Non-pigmented ciliary epithelial cell (primary cell): ENCODE results near the gene MAGI2.

ENCODE experiments used
- DNase-seq: peaks from one replicate; pipeline ENCODE4 v3.0.0-alpha.2; 2010; ENCODE audit warnings: low read depth

MAGI2 gene

DNA sequence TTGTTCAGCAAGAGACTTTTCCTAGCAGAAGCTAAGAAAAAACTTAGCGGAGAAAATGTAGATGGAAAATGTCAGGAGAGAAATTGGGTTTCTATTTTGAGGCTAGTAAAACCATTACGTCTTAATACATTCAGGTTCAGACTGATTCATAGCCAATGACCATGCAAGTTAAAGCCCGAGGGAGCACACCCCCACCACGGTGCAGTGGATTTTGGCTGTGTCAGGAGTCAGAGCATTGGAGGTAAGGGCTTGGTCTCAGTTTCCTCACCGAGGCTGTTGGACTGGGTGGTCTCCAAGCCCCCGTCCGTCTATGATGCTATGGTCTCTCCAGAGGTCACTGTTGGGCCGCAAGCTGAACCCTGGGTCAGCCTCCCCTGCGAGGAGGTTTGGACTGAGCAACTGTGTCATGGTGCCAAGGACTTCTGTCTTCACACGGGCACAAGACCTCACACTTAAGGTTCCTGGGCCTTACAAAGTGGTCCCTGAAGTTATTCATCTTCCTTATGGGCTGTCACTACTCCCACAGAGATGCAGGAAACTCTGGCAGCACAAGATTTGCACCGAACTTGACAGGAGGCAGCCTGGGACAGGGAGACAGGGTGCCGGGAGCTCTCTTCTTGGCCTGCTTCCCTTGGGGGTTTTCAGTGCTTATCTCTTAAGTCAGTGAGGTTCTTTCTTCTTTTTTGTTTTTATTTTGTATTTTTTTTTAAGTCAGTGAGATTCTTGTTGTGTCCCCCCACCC is 1468.1 kb downstream of the MAGI2 start:
- no peak for DNase-seq

GRCh38 chr7:77983973-77984372 is 1469.5 kb downstream of the MAGI2 start:
- no peak for DNase-seq

- no peak for DNase-seq
Observed at GRCh38 chr7:77982926-77983550, 1470.4 kb downstream of the MAGI2 start.

DNA sequence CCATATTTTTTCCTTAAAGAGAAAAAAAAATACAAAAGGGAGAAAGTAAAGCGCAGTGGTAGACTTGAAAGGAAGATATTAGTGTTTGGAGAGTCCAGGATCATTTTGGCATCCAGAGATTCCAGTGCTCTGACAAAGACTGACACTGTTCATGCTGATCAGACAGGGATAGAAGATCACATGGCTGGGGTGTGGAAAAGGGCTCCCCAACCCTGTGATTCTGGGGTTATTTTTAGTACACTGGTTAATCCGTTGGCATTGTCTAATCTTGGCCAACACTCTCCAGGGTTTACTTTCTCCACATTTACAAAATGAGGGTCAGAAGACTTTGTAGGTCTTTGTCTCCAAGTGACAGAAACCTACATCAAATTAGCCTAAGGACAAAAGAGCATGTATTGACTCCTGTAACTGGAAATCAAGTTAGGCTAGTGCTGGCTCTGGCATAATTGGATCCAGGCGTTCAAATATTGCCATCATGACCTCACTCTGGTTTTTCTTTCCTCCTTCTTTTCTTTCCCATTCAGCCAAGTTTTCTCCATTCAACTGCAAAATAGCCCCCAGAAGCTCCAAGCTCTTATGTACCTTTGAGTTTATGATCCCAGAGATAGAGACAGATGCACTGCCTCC is 1473.3 kb downstream of the MAGI2 start:
- DNase-seq, result no peak

GRCh38 chr7:77979219-77979618 is 1474.2 kb downstream of the MAGI2 start:
- no peak for DNase-seq

DNA sequence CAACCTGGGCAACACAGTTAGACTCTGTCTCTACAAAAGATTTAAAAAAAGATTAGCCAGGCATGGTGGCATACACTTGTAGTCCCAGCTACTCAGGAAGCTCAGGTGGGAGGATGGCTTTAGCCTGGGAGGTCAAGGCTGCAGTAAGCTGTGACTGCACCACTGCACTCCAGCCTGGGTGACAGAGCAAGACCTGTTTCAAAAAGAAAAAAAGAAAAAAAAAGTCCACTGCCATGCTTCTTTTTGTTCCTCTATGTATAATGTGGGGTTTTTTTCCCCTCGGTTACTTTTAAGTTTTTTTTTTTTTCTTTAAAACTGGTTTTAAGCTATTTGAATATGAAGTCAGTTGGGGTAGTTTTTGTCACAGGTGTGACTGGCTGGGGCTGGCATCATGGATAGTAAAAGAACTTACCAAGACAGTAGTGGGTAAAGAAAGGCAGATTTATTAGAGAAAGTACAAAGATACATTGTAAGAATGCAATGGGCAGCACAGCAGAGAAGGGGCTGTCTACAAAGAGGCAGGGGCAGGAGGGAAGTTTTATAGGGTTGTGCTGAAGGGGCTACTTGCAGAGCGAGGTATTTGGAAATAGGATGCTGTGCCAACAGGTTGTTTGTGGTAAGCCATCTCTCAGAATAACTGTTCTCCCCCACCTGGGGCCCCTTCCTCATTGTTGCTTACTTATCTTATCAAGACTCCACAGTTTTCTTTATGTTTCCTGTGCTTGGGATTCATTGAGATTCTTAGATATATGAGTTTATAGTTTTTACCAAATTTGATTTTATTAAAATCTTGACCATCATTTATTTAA is 1477.6 kb downstream of the MAGI2 start:
- DNase-seq, result no peak

DNA sequence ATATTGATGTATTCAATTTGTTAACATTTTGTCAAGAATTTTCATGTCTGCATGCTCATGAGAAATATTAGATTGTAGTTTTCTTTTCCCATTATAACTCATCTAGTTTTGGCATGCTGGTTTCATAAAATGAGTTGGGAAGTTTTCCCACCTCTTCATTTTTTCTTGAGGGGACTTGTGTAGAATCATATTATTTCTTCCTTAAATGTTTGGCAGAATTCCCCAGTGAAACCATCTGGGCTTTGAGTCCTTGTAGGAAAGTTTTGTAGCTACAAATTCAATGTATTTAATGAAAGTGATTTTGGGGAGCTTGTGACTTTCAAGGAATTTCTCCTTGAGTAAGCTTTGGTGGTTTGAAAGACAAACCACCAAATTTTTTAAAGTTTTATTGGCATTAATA is 1481.7 kb downstream of the MAGI2 start:
- DNase-seq, result no peak

- DNase-seq, result no peak
Observed at GRCh38 chr7:77967429-77967828, 1486.0 kb downstream of the MAGI2 start.
